LNCaP clone FGC (cell line): ENCODE data around the gene SLC15A5.

Experiments used
- DNase-seq: peaks from one replicate; pipeline ENCODE4 v3.0.0-alpha.2; 2011; ENCODE audit warnings: low read depth
- H3K4me3 ChIP-seq: 2 replicates; pipeline ENCODE4 v1.5.1; 2011; ENCODE audit warnings: mild to moderate bottlenecking, low read depth, low read length, control low read depth
- CTCF ChIP-seq: IDR thresholded peaks from 2 replicates; pipeline ENCODE4 v1.5.1; 2012; ENCODE audit warnings: mild to moderate bottlenecking; ENCODE audit not compliant: control insufficient read depth, insufficient read depth; ENCODE audit errors: extremely low read depth

The SLC15A5 gene

GRCh38 chr12:16189849-16190248, 87.6 kb downstream of the SLC15A5 start:
- DNase-seq, result no peak
- H3K4me3 ChIP-seq, result no peak overlapping the region
- peak; percentile 52 for TF ChIP-seq CTCF

- no peak overlapping the region for H3K4me3 ChIP-seq
- TF ChIP-seq CTCF, result no peak
- DNase-seq, result no peak
Measured at GRCh38 chr12:16187660-16188059, 89.8 kb downstream of the SLC15A5 start.

- no peak for DNase-seq
- TF ChIP-seq CTCF, result no peak
- no peak overlapping the region for H3K4me3 ChIP-seq
Measured at GRCh38 chr12:16184681-16185080, 92.8 kb downstream of the SLC15A5 start.

GRCh38 chr12:16183541-16183940, 93.9 kb downstream of the SLC15A5 start:
- no peak for DNase-seq
- no peak for TF ChIP-seq CTCF
- H3K4me3 ChIP-seq, result no peak overlapping the region

- TF ChIP-seq CTCF, result no peak
- H3K4me3 ChIP-seq, result no peak overlapping the region
- DNase-seq, result no peak
Measured at GRCh38 chr12:16175840-16176239, 101.6 kb downstream of the SLC15A5 start.

GRCh38 chr12:16174282-16174681, 103.2 kb downstream of the SLC15A5 start:
- TF ChIP-seq CTCF, result no peak
- no peak for DNase-seq
- no peak overlapping the region for H3K4me3 ChIP-seq

GRCh38 chr12:16171348-16171747, 106.1 kb downstream of the SLC15A5 start:
- H3K4me3 ChIP-seq, result no peak overlapping the region
- no peak for DNase-seq
- TF ChIP-seq CTCF, result no peak
